GM19324 (cell line): Measurements from ENCODE around the gene LGI1.

Experiments used
- ATAC-seq: cut with Tn5 transposase; IDR thresholded peaks from one replicate; pipeline ENCODE4 v1.9.1; 2021; ENCODE audit warnings: mild to moderate bottlenecking, moderate library complexity; ENCODE audit not compliant: unreplicated experiment, low FRiP score

The LGI1 gene

DNA sequence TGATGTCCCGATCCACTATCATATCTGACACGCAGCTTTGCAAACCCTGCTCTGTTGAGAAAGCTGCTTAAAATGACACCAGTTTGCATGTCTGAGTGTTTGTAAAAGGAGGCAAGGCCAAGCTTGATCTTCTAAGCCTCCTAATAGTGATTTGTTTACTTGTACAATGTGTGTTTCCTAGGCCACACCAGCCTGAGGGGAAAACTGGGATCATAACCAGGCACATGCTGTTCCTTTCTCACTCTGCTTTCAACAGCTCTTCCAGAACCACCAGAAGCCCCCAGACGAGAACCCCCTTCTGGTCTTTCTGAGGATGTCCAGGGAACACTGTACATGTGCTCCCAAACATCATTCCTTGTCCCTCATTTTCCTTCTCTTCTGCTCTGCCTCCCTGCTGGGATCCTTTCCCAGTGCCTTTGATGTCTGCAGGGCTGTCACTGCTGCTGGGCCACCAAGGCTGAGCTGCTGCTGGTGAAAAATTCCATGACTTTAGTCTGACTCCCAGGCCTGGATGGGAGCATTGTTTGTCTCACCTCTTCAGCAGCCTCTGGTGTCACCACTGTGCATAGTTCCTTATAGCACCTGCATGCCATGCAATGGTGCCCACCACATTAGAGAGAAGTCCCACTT is 4.0 kb upstream of the LGI1 start:
- no peak for ATAC-seq

DNA sequence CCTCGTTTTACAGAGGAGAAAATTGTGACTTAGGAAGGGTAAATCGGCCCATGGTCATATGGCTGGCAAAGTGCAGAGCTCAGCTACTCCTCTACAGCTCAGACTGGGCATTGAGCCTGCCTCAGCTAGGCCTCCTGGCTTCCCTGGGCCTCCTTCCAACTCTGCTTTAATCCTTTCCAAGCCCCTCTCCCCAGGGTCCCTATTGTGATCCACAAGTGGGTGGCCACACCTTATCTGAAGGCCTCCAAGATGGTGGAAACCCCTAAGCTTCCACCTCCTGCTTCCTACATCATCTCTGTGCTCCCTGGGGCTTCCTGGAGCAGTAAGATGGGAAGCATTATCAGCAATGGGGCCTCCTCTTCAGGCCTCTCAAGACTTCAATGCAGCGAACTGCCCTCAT is 3.0 kb upstream of the LGI1 start:
- no peak for ATAC-seq

DNA sequence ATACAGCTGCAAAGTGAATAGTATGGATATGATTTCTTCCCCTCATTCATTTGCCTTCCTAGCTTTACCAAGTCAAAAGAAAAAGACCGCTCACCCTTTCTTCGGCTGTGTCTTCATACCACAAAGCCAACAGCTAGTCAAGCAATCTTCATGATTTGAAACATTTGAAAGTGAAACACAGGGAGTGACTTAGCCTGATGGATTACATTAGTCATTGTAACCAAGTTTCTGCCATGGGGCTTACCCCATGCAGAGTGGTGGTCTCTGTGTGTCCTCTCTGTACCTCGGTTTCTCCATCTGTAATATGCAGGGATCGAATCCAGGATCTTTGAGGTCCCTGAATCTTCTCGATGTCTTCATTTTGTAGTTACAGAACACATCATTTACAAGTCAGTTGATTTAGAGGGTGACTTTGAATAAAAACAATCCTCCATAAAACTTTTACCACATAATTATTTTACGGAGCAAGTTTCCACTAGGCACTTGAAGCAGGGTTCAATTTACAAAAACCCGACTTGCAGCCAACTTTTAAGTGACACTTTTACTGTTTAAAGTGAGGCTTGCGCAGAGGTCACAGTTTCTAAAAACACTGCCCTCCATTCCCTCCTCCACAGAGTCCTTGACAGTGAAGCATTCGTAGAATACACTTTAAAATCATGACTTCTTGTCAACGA is 2.2 kb upstream of the LGI1 start:
- ATAC-seq = no peak

DNA sequence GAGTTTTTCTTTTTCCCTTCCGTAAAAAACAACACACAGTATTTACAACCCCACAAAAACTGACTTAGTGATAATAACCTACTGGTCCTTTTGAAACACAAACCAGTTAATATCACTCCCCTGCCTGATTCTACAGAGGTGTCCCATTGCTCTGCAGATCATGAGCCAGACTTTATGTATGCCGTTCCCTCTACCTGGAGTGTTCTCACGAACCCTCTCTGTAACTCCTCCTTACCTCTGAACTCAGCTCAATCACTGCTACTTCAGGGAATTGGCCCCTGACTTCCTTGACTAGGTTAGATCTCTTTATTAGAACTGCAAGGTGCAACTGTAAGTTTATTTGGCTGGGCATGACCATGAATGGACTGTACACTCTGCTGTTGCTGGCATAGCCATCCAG is 1.6 kb upstream of the LGI1 start:
- ATAC-seq = no peak

DNA sequence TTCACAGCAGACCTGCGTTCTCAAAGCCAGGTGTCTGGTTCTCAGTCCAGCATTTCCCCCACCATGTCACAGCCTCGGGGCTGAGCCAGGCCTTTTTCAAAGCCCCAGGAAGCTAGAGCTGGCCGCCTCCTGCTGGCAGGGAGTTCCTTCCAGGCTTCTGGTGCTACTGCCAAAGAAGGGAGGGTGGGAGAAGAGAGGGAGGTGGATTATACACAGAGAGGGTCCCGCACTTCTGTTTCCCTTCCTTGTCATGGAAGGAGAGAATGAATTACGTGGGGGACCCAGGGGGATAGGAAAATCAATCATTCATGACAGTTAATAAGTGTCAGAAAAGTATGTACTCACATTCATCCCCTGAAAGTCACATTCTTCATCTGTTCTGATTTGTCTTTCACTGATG is 600 bp upstream of the LGI1 start:
- no peak for ATAC-seq

DNA sequence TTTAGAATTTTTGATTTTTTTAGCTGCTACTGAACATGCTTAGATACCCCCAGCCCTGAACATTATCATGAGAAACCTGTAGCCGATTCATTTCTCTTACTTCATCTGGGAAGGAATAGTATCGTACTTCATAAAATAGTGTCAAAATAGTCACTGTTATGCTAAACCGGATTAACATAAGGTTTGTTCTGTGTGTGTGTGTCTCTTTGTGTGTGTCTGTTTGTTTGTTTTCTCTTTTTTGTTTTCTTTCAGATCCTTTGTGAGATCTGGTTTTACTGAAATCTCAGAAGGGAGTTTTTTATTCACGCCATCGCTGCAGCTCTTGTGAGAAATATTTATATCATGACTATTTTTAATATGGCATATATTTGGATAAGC is 761 bp downstream of the LGI1 start:
- ATAC-seq = no peak

DNA sequence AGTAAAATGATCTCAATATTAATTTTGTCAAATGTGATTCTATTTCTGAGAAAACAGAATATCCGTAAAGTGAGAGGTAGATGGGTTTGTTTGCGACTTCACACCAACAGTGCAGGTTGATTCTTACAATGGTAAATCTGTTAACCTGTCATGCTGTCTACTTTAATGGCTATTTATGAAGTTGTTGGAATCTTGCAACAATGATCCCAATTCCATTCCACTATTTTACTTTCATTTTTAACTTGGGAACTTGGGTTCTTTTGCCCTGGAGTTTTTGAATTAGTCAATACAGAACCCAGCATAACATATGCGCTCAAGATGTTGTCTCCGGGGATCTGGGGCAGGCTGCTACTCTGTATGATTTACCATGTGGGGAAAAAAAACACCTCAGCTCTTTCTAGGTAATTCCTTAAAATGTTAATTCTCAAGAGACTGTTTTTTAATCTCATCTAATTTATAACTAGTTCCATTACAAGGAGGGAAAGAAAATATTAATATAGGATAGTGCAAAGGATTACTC is 1.2 kb downstream of the LGI1 start:
- ATAC-seq = no peak

DNA sequence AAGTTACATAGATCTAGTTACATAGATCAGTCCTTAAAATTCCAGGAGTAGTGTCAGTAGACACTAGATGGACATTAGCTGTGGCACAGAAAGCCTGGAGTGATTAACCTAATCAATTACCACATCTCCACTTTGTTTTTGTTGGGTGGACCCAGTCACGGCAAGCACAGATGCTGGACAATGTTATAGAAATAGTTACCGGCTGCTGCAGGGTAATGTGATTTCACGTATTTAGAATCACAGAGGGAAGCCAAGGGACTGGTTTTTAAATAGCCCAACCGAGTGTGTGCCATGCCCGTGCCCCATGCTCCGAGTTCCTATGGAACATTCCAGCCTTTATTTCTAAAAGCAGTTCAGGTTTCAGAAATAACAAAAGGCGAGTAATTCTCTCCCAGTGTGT is 2.8 kb downstream of the LGI1 start:
- ATAC-seq = no peak

DNA sequence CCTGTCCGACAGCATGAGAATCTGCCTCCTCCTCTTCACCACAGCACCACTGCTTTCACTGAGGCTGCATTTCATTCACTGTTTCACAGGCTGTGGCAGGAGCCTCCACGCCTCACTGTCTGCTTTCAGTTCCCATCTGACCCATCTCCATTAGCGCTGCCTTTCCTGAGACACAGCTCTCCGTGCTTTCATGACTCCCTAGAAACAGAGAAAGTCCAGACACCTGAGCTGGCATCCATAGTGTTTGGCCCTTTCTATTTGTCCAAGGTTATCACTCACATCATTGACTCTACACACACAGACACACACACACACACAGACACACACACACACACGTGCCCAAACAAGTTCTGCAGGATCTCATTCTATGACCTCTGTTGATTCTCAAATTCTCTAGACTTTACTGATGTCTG is 5.2 kb downstream of the LGI1 start:
- no peak for ATAC-seq

DNA sequence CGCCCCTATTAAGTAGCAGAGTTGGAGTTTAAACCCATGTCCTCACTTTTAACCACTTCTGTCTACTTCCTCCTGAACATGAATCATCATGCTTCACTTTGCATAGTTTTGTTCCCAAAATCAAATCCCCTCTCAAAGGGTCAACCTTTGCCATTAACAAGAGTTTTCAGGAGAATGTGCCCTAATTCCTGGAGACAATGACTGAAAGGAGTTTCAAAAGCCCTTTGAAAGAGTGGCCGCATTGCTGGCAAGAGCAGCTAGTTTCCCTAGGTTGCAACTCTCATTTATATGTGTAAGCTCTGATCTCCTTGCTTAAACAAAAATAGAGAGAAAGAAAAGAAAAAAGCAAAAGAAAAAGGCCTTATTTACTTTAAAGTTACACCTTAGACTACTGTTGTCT is 9.2 kb downstream of the LGI1 start:
- ATAC-seq = no peak

DNA sequence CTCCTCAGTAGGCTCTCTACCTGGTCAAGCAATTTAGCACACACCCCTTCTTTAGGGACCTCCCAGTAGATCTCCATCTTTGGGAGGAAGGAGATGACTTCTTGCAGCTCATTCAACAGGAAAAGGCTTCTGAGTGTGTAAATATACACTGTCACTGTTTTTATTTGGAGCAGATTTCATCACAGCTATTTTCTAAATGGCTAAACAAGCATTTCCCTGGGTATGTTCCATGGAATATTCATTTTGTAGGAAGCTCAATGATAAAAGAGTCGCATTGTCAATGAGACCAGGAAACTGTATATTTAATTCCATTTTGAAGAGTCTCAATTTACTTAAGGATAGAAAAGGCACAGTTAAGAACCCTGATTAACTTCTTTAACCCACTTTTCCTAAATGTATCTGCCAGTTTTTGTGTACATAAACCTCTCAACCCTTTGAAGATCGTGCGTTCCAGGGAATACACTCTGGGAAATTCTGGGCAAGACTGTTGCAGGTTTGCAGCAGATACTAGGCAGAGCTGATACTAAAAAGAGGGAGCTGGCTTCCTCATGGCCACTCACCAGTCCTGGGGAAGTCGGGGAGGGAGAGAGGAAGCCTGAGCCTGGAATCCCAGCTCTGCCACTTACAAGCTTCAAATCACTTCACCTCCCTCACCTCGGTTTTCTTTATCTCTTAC is 10.1 kb downstream of the LGI1 start:
- ATAC-seq = no peak

DNA sequence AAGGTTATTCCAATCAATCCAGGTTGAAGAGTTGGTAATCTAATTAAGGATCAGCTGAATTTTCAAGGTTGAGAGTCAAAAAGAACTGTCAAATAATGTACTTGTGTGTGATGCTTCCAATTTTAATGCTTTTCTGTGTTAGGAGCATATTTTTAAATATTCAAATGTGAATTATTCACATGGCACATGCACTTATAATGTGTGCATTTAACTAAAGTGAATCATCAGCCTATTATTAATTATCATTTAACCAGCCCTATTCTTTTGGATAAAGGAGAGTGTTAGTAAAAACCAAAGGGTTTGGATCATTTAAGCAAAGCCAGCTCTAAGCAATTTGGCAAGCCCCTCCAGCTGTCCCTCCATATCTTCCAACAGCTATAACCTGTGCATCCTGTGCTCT is 11.2 kb downstream of the LGI1 start:
- no peak for ATAC-seq

DNA sequence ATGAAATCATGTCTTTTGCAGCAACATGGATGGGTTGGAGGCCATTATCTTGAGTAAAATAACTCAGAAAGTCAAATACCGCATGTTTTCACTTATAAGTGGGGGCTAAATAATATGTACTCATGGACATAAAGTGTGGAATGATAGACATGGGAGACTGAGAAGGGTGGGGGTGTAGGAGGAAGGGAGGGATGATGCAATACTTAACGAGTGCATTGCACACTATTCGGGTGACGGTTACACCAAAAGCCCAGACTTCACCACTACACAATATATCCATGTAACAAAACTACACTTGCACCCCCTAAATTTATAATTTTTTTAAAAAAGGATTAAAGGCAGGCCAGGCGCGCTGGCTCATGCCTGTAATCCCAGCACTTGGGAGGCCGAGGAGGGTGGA is 13.6 kb downstream of the LGI1 start:
- ATAC-seq = no peak

DNA sequence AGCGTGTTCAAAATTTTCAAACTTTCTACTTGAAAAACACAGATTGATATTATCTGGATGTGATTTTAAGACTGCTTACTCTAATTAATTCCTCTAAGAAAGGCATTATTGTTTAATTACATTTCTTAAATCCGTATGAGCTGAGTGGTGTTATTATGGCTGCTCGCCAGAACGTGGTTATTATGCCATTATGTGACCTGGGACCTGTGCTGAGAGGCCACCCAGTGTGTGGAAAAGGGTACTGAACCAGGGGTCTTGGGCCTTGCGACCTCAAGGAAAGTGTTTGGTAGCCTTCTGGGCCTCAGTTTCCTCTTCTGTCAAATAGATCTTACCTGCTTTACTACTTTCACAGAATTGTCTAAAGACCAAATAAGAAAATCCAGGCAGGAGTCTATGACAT is 15.4 kb downstream of the LGI1 start:
- ATAC-seq = no peak

DNA sequence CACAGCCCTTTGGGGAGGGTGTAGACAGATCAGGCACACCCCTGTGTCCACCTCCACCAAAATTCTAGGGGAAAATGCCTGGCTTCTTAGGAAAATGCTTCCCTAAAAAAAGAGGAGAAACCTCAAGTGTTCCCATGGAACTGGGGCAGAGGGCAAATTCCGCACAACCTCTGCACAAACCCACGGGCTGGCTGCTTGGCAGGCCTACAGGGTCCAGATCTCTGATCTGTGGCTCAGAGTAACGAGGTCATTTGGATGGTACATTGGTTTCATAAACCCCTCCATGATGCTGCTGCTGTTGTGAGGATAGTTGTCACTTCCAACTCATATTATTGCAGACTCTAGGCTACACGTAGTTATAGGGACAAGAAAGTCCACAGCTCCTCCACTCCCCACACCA is 16.0 kb downstream of the LGI1 start:
- no peak for ATAC-seq

DNA sequence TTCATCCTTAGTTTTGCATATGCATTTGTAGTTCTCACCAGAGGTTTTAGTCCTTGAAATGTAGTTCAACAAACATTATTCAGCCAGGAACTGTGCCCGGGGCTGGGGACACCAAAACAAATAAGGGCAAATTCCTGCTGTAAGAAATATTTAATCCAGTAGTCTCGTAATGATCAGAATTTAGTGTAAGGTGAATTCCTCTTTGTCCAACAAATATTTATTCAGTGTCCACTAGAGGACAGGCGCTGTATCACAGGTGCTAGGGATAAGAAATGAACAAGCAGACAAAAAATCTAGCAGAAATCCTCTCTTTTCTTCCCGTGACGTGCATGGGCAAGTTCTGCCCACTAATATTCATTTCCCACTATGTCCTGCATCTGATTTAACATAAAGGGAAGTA is 17.6 kb downstream of the LGI1 start:
- no peak for ATAC-seq

DNA sequence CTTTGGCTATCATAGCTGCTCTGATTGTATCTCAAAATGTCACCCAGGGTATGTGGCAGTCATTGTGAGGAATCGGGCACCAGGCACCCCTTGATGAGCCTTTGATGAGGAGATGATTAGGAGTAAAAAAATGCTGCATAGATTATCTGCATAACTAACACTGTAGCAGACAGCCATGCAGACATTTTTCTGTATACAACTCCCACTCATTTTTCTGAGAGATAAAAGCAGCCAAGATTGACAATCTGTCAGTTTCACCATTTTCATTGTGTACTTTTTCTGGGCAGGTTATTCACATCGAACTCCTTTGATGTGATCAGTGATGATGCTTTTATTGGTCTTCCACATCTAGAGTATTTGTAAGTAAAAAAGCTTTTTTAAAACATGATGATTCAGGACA is 19.4 kb downstream of the LGI1 start:
- no peak for ATAC-seq

DNA sequence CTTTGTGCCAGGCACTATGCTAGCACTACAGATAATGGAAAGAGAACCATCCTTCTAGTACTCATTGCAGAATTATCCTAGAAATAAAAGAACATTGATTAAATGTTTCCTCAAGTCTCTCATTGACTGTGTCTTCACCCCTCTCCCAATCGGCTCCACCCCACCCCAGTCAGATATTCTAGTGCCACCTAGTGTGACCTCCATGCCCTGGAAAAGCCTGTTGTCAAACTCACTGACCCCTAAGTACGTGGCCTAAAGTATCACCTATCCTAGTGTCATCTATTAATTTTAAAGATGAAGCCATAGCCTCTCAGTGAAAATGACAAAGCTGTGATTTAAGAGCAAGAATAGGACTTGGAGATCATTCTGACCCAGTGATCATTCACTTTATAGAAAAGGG is 26.3 kb downstream of the LGI1 start:
- no peak for ATAC-seq

DNA sequence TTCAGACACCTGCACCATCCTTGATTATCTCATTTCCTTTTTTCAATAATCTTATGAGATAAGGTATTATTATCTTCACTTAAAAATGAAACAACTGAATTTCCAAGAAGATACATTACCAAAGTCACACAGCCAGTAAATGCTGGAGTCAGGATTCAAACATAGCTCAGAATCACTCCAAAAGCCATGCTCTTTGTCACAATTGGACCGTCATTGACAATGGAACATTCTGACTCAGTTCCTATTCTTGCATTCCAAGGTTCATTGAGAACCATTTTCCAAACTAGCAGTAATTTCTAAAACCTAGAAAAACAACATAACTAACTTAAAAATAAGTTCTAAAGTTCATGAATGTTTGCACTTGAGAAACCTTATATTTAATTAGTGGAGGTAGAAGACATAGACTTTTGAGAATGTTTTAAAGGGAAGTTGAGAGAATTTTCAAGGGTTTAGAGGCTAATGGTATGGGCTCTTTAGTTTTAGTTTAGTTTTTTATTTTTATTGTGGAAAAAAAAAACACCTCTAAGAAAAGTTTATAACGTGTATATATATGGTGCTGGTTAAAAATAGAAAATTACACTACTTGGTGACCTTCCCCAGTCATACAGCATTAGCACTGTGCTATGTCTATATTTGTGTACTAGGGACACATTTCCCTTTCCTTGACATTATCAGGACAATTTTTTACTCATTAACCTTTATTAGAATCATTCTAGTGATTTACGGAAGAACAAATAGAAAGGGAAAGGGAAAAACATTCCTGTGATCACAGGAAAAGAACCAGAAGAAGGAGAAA is 30.9 kb downstream of the LGI1 start:
- no peak for ATAC-seq

DNA sequence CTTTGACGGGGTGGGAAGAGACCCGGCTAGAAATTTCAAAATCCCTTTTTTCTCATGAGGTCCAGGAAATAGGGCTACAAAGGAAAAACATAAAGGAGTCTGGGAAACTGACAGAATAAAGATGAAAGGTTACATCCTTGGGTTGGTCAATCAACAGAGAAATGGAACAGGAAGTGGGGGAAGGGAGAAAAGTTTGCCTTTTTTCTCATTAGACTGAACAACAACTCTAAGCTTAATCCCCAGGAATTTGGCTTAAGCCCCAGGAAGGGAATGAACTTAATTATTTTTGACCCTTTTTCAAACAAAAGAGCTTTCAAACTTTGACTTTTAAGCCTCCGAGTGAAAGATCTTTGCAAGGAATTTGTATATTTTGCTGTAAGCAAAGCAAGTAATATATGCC is 32.7 kb downstream of the LGI1 start:
- ATAC-seq = no peak

DNA sequence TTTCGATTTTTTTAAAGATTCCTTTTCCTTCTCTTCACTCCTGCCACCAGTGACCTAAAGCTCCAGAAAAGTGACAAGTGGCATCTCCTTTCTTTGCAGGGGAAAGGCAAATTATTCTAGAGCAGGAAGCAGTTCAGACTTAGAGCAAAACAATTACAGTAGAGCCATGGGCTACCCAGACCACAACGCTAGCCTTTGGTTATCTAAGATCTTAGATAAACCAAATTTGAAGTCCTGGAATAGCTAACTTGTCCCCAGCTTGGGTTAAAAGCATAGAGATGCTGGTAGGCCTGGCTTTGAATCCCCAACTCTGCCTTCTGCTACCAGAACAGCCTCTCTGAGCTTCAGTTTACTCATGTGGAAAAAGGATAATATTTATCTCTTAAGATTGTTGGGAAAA is 38.4 kb downstream of the LGI1 start:
- ATAC-seq = no peak
